ENCODE results near the gene PTGER1.

The PTGER1 gene

DNA sequence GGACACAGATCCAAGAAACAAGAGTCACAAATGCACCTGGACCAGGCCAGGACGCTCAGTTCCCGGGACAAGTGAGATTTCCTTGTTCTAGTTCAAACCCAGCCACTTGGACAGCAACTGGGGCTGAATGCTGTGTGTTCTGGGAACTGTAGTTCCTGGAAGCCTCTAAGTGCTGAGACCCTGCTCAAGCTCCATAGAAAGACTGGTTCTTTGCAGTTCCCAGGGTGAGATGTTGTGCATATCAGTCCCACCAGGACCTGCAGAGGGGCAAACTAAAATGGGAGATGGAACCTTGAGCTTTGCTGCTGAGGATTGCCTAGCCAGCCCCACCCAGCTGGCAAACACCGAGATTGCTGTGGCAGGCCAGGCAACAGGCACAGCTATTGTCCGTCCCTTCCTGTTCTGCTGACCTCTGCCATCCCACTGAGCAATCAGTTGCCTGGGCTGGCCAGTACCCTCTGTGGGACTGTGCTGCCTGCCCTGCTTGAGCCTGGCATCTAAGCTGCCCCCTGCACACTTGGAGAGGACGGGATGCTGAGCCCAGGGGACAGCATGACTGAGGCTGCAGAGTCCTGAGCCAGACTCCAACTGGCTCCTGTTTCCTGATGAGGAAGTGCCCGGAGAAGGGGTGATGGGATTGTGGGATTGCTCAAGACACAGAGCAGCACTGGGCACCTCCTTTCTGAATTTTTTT is 22.2 kb upstream of the PTGER1 start:
- peak; percentile 64 for DNase-seq (ENCODE audit: low read depth)
- no peak for TF ChIP-seq CTCF (conservative IDR thresholded peaks at IDR 0.05; ENCODE audit: low read length)
- H3K4me3 ChIP-seq (ENCODE audit: low read length), result no peak overlapping the region

- no peak for DNase-seq (ENCODE audit: low read depth)
- H3K4me3 ChIP-seq (ENCODE audit: low read length), result no peak overlapping the region
- TF ChIP-seq CTCF (conservative IDR thresholded peaks at IDR 0.05; ENCODE audit: low read length), result no peak
Measured at GRCh38 chr19:14496834-14497227, 21.7 kb upstream of the PTGER1 start.

GRCh38 chr19:14496029-14496833 is 21.1 kb upstream of the PTGER1 start, which contains the start of gene GIPC1:
Gene GIPC1 (minus strand): TSS chr19:14496127. CDS start chr19:14482976, 13,151 bp downstream.
- DNase-seq (ENCODE audit: low read depth), result peak; percentile 99
- peak within 1 kb of the TSS; percentile 85 for H3K4me3 ChIP-seq (ENCODE audit: low read length)
- no peak for TF ChIP-seq CTCF (conservative IDR thresholded peaks at IDR 0.05; ENCODE audit: low read length)

DNA sequence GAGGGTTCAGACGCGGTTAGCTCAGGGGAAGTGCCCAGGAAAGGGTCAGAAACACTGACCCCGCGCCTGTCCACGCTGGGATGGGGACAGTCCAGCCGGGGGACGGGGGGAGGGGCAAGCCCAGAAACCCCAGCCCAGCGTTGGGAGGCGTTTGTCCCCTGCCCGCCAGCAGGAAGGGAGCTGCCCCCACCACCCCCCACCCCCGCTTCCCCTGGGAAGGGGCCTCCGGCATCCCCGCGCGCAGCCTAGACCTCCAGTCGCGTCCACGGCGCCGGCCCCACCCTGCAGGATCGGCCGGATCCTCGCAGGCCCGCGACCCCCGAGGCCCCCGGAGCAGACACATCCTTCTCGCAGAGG is 20.5 kb upstream of the PTGER1 start:
- no peak for DNase-seq (ENCODE audit: low read depth)
- peak overlapping the region; percentile 85 for H3K4me3 ChIP-seq (ENCODE audit: low read length)
- TF ChIP-seq CTCF (conservative IDR thresholded peaks at IDR 0.05; ENCODE audit: low read length), result no peak

DNA sequence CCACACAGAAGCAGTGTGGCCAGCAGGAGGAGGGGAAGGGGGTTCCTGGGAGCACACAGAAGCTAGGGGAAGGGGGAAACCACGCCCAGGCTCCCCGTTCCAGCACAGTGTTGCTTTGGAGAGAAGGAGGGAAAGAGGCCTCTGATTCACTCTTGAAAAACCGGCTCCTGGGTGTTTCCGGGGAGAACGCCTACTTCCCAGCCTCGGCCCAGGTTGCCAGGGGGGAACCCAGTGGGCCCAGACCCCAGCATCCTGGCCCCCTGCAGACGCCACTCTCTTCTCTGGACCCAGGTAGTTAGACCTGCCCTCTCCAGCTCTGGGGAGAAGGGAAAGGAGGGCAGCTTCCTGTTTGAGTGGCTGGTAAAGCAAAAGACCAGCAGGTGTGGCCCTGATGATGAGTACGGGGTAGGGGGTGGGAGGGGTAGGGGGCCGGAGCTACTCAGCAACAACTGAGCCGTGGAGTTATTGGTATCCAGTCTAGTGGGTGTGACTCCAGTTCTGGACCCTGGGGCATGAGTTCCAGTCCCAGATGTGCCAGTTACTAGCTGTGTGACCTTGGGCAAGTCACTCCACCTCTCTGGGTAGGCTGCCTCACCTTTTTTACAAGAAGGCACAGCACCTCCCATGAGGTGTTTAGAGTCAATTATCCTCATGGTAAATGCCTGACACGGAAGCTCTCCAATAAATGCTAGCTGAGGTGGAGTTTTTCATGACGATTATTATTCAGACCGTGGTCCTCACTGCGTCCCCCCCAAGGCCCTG is 19.9 kb upstream of the PTGER1 start:
- no peak for TF ChIP-seq CTCF (conservative IDR thresholded peaks at IDR 0.05; ENCODE audit: low read length)
- peak overlapping the region; percentile 85 for H3K4me3 ChIP-seq (ENCODE audit: low read length)
- no peak for DNase-seq (ENCODE audit: low read depth)

- H3K4me3 ChIP-seq (ENCODE audit: low read length), result peak overlapping the region; percentile 85
- TF ChIP-seq CTCF (conservative IDR thresholded peaks at IDR 0.05; ENCODE audit: low read length), result no peak
- DNase-seq (ENCODE audit: low read depth), result no peak
Measured at GRCh38 chr19:14494411-14494810, 19.3 kb upstream of the PTGER1 start.

Measured in AG10803 (cell line).